ENCODE measurements around the gene VIT. TPM values are rescaled to one million over a fixed set of nuclear protein-coding genes. Genes with fewer than 3 reads are reported as not detected.
A peak's percentile ranks its signal among the peaks of the same experiment; 100 is the strongest.

Gene VIT
- total and polyA plus RNA-seq, 4 donors: 0.07 to 0.17 (median 0.09) TPM; not detected in 1

GRCh38 chr2:36655453-36655852 lies 41.1 kb upstream of the VIT start:
- no peaks in the 10 kb centered on the region for H3K27me3 ChIP-seq (ENCODE audit: control insufficient read depth in 4 of 4, insufficient read depth in 4 of 4, low read length in 3 of 4)
- H3K27ac ChIP-seq (ENCODE audit: low read depth in 1 of 2, low read length in 2 of 2): no peak overlapping the region
- no peak overlapping the region for H3K4me3 ChIP-seq (ENCODE audit: low read depth in 1 of 3, low read length in 3 of 3)
- 81% methylated on average over 4 of the region's 4 CpGs for WGBS
- H3K36me3 ChIP-seq (ENCODE audit: control insufficient read depth in 4 of 4, insufficient read depth in 3 of 4, low read depth in 1 of 4, low read length in 3 of 4): no peaks in the 10 kb centered on the region
- TF ChIP-seq, protein P1, sequence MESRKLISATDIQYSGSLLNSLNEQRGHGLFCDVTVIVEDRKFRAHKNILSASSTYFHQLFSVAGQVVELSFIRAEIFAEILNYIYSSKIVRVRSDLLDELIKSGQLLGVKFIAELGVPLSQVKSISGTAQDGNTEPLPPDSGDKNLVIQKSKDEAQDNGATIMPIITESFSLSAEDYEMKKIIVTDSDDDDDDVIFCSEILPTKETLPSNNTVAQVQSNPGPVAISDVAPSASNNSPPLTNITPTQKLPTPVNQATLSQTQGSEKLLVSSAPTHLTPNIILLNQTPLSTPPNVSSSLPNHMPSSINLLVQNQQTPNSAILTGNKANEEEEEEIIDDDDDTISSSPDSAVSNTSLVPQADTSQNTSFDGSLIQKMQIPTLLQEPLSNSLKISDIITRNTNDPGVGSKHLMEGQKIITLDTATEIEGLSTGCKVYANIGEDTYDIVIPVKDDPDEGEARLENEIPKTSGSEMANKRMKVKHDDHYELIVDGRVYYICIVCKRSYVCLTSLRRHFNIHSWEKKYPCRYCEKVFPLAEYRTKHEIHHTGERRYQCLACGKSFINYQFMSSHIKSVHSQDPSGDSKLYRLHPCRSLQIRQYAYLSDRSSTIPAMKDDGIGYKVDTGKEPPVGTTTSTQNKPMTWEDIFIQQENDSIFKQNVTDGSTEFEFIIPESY (IDR thresholded peaks at IDR 0.05): no peak
- TF ChIP-seq EGR1 (IDR thresholded peaks at IDR 0.05; ENCODE audit: low read depth in 2 of 2): no peak
- no peak for TF ChIP-seq FOXA2 (IDR thresholded peaks at IDR 0.05)
- TF ChIP-seq RXRA (IDR thresholded peaks at IDR 0.05): peak in 1 of 2 donors; percentile 10
- TF ChIP-seq MAX (IDR thresholded peaks at IDR 0.05): no peak
- no peak for DNase-seq (ENCODE audit: low spot score)
- no peaks in the 10 kb centered on the region for H3K9me3 ChIP-seq (ENCODE audit: control insufficient read depth in 4 of 4, low read length in 3 of 4)
- H3K9ac ChIP-seq (ENCODE audit: low read depth in 1 of 2, low read length in 2 of 2): no peak overlapping the region
- no peaks in the 10 kb centered on the region for H3K4me1 ChIP-seq (ENCODE audit: control insufficient read depth in 4 of 4, insufficient read depth in 4 of 4, low read length in 3 of 4)

GRCh38 chr2:36657703-36658102 lies 38.8 kb upstream of the VIT start:
- Histone ChIP-seq H3K4me3 (ENCODE audit: low read depth in 1 of 3, low read length in 3 of 3) (no peak overlapping the region), H3K27me3 (ENCODE audit: control insufficient read depth in 4 of 4, insufficient read depth in 4 of 4, low read length in 3 of 4) (no peaks in the 10 kb centered on the region), H3K9me3 (ENCODE audit: control insufficient read depth in 4 of 4, low read length in 3 of 4) (no peaks in the 10 kb centered on the region), H3K27ac (ENCODE audit: low read depth in 1 of 2, low read length in 2 of 2) (no peak overlapping the region), H3K9ac (ENCODE audit: low read depth in 1 of 2, low read length in 2 of 2) (no peak overlapping the region), H3K4me1 (ENCODE audit: control insufficient read depth in 4 of 4, insufficient read depth in 4 of 4, low read length in 3 of 4) (no peaks in the 10 kb centered on the region), H3K36me3 (ENCODE audit: control insufficient read depth in 4 of 4, insufficient read depth in 3 of 4, low read depth in 1 of 4, low read length in 3 of 4) (no peaks in the 10 kb centered on the region)
- 89% methylated on average over 1 of the region's 1 CpG for WGBS
- no peak for DNase-seq (ENCODE audit: low spot score)
- TF ChIP-seq EGR1 (IDR thresholded peaks at IDR 0.05; ENCODE audit: low read depth in 2 of 2) (no peak), NR2F2 (IDR thresholded peaks at IDR 0.05) (no peak), HNF4A (conservative IDR thresholded peaks at IDR 0.05) (no peak), RAD21 (IDR thresholded peaks at IDR 0.05) (no peak), HNF4G (IDR thresholded peaks at IDR 0.05) (no peak), SP1 (IDR thresholded peaks at IDR 0.05) (no peak), ATF3 (IDR thresholded peaks at IDR 0.05) (no peak), RXRA (IDR thresholded peaks at IDR 0.05) (no peak), JUND (IDR thresholded peaks at IDR 0.05) (no peak), GABPA (IDR thresholded peaks at IDR 0.05 in 1 of 2, conservative IDR thresholded peaks at IDR 0.05 in 1 of 2) (no peak), MAX (IDR thresholded peaks at IDR 0.05) (no peak), FOXA1 (IDR thresholded peaks at IDR 0.05) (no peak), FOXA2 (IDR thresholded peaks at IDR 0.05) (no peak)
- TF ChIP-seq, protein P1 (IDR thresholded peaks at IDR 0.05): no peak
- TF ChIP-seq, protein P2, sequence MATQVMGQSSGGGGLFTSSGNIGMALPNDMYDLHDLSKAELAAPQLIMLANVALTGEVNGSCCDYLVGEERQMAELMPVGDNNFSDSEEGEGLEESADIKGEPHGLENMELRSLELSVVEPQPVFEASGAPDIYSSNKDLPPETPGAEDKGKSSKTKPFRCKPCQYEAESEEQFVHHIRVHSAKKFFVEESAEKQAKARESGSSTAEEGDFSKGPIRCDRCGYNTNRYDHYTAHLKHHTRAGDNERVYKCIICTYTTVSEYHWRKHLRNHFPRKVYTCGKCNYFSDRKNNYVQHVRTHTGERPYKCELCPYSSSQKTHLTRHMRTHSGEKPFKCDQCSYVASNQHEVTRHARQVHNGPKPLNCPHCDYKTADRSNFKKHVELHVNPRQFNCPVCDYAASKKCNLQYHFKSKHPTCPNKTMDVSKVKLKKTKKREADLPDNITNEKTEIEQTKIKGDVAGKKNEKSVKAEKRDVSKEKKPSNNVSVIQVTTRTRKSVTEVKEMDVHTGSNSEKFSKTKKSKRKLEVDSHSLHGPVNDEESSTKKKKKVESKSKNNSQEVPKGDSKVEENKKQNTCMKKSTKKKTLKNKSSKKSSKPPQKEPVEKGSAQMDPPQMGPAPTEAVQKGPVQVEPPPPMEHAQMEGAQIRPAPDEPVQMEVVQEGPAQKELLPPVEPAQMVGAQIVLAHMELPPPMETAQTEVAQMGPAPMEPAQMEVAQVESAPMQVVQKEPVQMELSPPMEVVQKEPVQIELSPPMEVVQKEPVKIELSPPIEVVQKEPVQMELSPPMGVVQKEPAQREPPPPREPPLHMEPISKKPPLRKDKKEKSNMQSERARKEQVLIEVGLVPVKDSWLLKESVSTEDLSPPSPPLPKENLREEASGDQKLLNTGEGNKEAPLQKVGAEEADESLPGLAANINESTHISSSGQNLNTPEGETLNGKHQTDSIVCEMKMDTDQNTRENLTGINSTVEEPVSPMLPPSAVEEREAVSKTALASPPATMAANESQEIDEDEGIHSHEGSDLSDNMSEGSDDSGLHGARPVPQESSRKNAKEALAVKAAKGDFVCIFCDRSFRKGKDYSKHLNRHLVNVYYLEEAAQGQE (IDR thresholded peaks at IDR 0.05): no peak

Data from liver (tissue), 9 donors.